ENCODE results near the gene CACNB2. TPM values are rescaled to one million over a fixed set of nuclear protein-coding genes. Genes with fewer than 3 reads are reported as not detected.

Gene CACNB2
- total and polyA plus RNA-seq, 3 experiments from 2014 or later, result 0.14 TPM; not detected in 2

DNA sequence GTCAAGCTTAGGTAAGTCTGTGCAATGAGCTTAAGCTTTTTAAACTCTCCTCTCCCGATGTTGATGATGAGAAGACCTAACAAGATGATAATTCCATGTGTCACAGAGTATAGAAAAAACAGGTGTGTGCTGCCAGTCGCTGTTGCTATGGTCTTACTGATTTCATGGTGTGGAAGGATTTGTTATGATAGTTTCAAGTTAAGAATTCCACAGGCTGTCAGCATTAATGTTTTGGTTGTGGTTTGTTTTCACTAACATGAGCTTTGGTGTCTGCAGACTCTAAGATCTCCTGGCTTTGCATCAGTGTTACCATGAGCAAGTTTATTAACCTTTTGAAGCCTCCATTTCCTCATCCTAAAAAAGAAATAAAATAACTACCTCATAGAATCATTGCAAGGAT lies 387.5 kb downstream of the CACNB2 start:
- no peaks in the 10 kb centered on the region for H3K9me3 Mint-ChIP-seq
- Histone ChIP-seq H3K36me3 (ENCODE audit: insufficient read depth, low read length) (no peaks in the 10 kb centered on the region), H3K4me3 (ENCODE audit: low read length) (no peak overlapping the region), H3K9me3 (ENCODE audit: low read length) (no peaks in the 10 kb centered on the region), H3K4me1 (ENCODE audit: insufficient read depth, low read length) (no peaks in the 10 kb centered on the region), H3K27me3 (ENCODE audit: insufficient read depth, low read length, poor library complexity, severe bottlenecking) (no peaks in the 10 kb centered on the region), H3K27ac (ENCODE audit: low read depth, low read length) (no peak overlapping the region)
- H3K4me1 Mint-ChIP-seq, result no peaks in the 10 kb centered on the region
- DNase-seq, result no peak
- no peak overlapping the region for H3K4me3 Mint-ChIP-seq
- ChIA-PET POLR2A (no interaction called here), CTCF (no interaction called here)
- no peak overlapping the region for H3K27ac Mint-ChIP-seq
- H3K27me3 Mint-ChIP-seq, result no peaks in the 10 kb centered on the region
- peaks cover 6 to 15% (median 10%) of the 10 kb centered on the region in 3 donors for H3K36me3 Mint-ChIP-seq

GRCh38 chr10:18528292-18528691 lies 388.1 kb downstream of the CACNB2 start:
- no peaks in the 10 kb centered on the region for H3K36me3 ChIP-seq (ENCODE audit: insufficient read depth, low read length)
- H3K27me3 ChIP-seq (ENCODE audit: insufficient read depth, low read length, poor library complexity, severe bottlenecking), result no peaks in the 10 kb centered on the region
- H3K27ac ChIP-seq (ENCODE audit: low read depth, low read length), result no peak overlapping the region
- Mint-ChIP-seq H3K9me3 (no peaks in the 10 kb centered on the region), H3K27me3 (no peaks in the 10 kb centered on the region), H3K4me3 (no peak overlapping the region), H3K4me1 (no peaks in the 10 kb centered on the region), H3K27ac (peak overlapping the region in 1 of 8 donors; percentile 6), H3K36me3 (peaks cover 6 to 15% (median 10%) of the 10 kb centered on the region in 3 donors)
- H3K4me1 ChIP-seq (ENCODE audit: insufficient read depth, low read length), result no peaks in the 10 kb centered on the region
- H3K9me3 ChIP-seq (ENCODE audit: low read length), result no peaks in the 10 kb centered on the region
- no peak overlapping the region for H3K4me3 ChIP-seq (ENCODE audit: low read length)
- ChIA-PET POLR2A (no interaction called here), CTCF (no interaction called here)
- DNase-seq, result no peak

GRCh38 chr10:18532881-18533535 lies 392.8 kb downstream of the CACNB2 start:
- Mint-ChIP-seq H3K4me1 (no peaks in the 10 kb centered on the region), H3K36me3 (peaks cover 14 to 35% (median 16%) of the 10 kb centered on the region in 3 donors), H3K4me3 (no peak overlapping the region), H3K27me3 (no peaks in the 10 kb centered on the region), H3K27ac (no peak overlapping the region), H3K9me3 (no peaks in the 10 kb centered on the region)
- no peak for DNase-seq
- H3K27me3 ChIP-seq (ENCODE audit: insufficient read depth, low read length, poor library complexity, severe bottlenecking), result no peaks in the 10 kb centered on the region
- no peaks in the 10 kb centered on the region for H3K9me3 ChIP-seq (ENCODE audit: low read length)
- H3K36me3 ChIP-seq (ENCODE audit: insufficient read depth, low read length), result no peaks in the 10 kb centered on the region
- no peaks in the 10 kb centered on the region for H3K4me1 ChIP-seq (ENCODE audit: insufficient read depth, low read length)
- H3K27ac ChIP-seq (ENCODE audit: low read depth, low read length), result no peak overlapping the region
- no peak overlapping the region for H3K4me3 ChIP-seq (ENCODE audit: low read length)
- ChIA-PET POLR2A (no interaction called here), CTCF (interaction anchor here (0.8 kb wide), 1 partner anchor 279 kb away, joined by 4 read pairs; no protein-coding TSS in a partner anchor)

DNA sequence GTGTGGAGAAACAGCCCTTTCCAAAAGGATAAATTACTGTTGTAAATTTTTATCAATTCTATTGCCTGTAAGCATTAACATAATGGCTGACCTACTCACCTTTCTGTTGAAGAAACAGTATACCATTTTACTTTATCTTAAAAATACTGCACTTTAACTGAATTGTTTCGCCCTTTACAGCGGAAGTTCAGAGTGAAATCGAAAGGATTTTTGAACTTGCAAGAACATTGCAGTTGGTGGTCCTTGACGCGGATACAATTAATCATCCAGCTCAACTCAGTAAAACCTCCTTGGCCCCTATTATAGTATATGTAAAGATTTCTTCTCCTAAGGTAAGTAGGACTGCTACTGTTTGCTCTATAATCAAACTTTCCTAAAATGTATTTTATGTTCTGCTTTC lies 393.7 kb downstream of the CACNB2 start:
- H3K36me3 Mint-ChIP-seq, result peaks cover 14 to 41% (median 21%) of the 10 kb centered on the region in 3 donors
- Histone ChIP-seq H3K36me3 (ENCODE audit: insufficient read depth, low read length) (no peaks in the 10 kb centered on the region), H3K27me3 (ENCODE audit: insufficient read depth, low read length, poor library complexity, severe bottlenecking) (no peaks in the 10 kb centered on the region), H3K27ac (ENCODE audit: low read depth, low read length) (no peak overlapping the region), H3K4me1 (ENCODE audit: insufficient read depth, low read length) (no peaks in the 10 kb centered on the region), H3K4me3 (ENCODE audit: low read length) (no peak overlapping the region), H3K9me3 (ENCODE audit: low read length) (no peaks in the 10 kb centered on the region)
- no peaks in the 10 kb centered on the region for H3K27me3 Mint-ChIP-seq
- no peaks in the 10 kb centered on the region for H3K4me1 Mint-ChIP-seq
- no peak for DNase-seq
- no peak overlapping the region for H3K27ac Mint-ChIP-seq
- no peak overlapping the region for H3K4me3 Mint-ChIP-seq
- CTCF ChIA-PET, result no interaction called here
- H3K9me3 Mint-ChIP-seq, result no peaks in the 10 kb centered on the region
- POLR2A ChIA-PET, result no interaction called here

DNA sequence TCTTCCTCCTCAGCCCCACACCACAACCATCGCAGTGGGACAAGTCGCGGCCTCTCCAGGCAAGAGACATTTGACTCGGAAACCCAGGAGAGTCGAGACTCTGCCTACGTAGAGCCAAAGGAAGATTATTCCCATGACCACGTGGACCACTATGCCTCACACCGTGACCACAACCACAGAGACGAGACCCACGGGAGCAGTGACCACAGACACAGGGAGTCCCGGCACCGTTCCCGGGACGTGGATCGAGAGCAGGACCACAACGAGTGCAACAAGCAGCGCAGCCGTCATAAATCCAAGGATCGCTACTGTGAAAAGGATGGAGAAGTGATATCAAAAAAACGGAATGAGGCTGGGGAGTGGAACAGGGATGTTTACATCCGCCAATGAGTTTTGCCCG lies 399.1 kb downstream of the CACNB2 start:
- Mint-ChIP-seq H3K4me1 (no peaks in the 10 kb centered on the region), H3K27me3 (no peaks in the 10 kb centered on the region), H3K36me3 (peaks cover 21 to 65% (median 34%) of the 10 kb centered on the region in 3 donors), H3K27ac (no peak overlapping the region), H3K4me3 (no peak overlapping the region), H3K9me3 (no peaks in the 10 kb centered on the region)
- H3K9me3 ChIP-seq (ENCODE audit: low read length), result no peaks in the 10 kb centered on the region
- H3K36me3 ChIP-seq (ENCODE audit: insufficient read depth, low read length), result no peaks in the 10 kb centered on the region
- no peak overlapping the region for H3K4me3 ChIP-seq (ENCODE audit: low read length)
- POLR2A ChIA-PET, result no interaction called here
- CTCF ChIA-PET, result no interaction called here
- H3K27me3 ChIP-seq (ENCODE audit: insufficient read depth, low read length, poor library complexity, severe bottlenecking), result no peaks in the 10 kb centered on the region
- no peak overlapping the region for H3K27ac ChIP-seq (ENCODE audit: low read depth, low read length)
- no peaks in the 10 kb centered on the region for H3K4me1 ChIP-seq (ENCODE audit: insufficient read depth, low read length)
- no peak for DNase-seq

- Histone ChIP-seq H3K9me3 (ENCODE audit: low read length) (no peaks in the 10 kb centered on the region), H3K4me1 (ENCODE audit: insufficient read depth, low read length) (no peaks in the 10 kb centered on the region), H3K27me3 (ENCODE audit: insufficient read depth, low read length, poor library complexity, severe bottlenecking) (no peaks in the 10 kb centered on the region), H3K4me3 (ENCODE audit: low read length) (no peak overlapping the region), H3K27ac (ENCODE audit: low read depth, low read length) (no peak overlapping the region), H3K36me3 (ENCODE audit: insufficient read depth, low read length) (no peaks in the 10 kb centered on the region)
- Mint-ChIP-seq H3K4me3 (no peak overlapping the region), H3K27me3 (no peaks in the 10 kb centered on the region), H3K9me3 (no peaks in the 10 kb centered on the region), H3K27ac (no peak overlapping the region), H3K4me1 (no peaks in the 10 kb centered on the region), H3K36me3 (peaks cover 22 to 68% (median 38%) of the 10 kb centered on the region in 3 donors)
- POLR2A ChIA-PET, result no interaction called here
- DNase-seq, result no peak
- CTCF ChIA-PET, result no interaction called here
Measured at GRCh38 chr10:18540195-18540594, 400.0 kb downstream of the CACNB2 start.

DNA sequence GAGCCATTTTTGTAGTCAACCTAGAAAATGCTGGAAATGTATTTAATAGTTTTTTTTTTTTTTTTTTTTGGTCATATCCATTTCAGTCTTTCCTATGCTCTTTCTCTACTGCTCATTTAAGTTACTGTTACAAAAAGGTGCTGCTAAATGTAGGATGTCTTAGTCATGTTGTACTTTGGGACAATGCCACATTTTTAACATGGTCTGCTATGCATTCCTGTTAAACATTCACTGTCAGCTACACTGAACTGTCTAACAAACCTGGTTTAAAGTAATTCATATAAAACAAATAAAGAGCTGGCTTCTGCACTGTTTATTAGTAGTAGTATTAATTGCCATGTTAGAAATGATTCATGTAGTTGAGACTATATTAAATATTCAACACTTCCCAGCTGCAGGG lies 402.6 kb downstream of the CACNB2 start:
- Mint-ChIP-seq H3K9me3 (no peaks in the 10 kb centered on the region), H3K36me3 (peaks cover 23 to 73% (median 35%) of the 10 kb centered on the region in 3 donors), H3K27ac (no peak overlapping the region), H3K4me3 (no peak overlapping the region), H3K27me3 (no peaks in the 10 kb centered on the region), H3K4me1 (no peaks in the 10 kb centered on the region)
- H3K4me3 ChIP-seq (ENCODE audit: low read length), result no peak overlapping the region
- ChIA-PET POLR2A (no interaction called here), CTCF (no interaction called here)
- no peaks in the 10 kb centered on the region for H3K4me1 ChIP-seq (ENCODE audit: insufficient read depth, low read length)
- no peaks in the 10 kb centered on the region for H3K9me3 ChIP-seq (ENCODE audit: low read length)
- H3K36me3 ChIP-seq (ENCODE audit: insufficient read depth, low read length), result no peaks in the 10 kb centered on the region
- DNase-seq, result no peak
- no peaks in the 10 kb centered on the region for H3K27me3 ChIP-seq (ENCODE audit: insufficient read depth, low read length, poor library complexity, severe bottlenecking)
- H3K27ac ChIP-seq (ENCODE audit: low read depth, low read length), result no peak overlapping the region

DNA sequence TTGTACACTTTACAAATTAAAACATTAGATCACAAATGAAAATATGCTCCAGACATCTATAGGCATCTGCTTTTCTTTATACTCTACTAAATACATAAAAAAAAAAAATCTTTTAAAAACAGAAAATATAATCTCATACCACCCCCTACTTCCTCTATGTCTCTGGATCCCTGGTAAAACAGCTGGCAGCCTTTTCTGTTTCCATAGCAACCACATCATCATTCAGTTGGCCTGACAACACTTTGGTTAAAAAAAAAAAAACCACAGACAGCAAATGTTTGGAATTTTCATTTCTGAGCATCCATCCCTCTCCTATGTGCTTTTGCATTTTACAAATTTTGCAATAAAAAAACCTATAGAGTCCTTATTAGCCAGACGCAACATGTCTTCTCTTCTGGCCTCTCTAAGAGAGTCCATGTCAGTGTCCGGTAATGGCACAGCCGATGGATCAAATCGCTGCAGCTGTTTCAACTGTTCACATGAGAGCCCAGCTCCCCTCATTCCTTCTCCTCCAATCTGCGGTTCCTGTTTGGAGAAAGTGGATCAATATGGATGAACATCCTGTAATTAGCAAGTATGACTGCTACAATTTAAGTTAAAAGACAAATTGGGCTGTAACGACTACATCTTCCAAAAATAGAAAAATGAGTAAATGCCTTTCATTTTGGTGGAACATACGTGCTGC lies 405.5 kb downstream of the CACNB2 start:
- Mint-ChIP-seq H3K36me3 (peaks cover 26 to 70% (median 32%) of the 10 kb centered on the region in 3 donors), H3K27me3 (no peaks in the 10 kb centered on the region), H3K9me3 (no peaks in the 10 kb centered on the region), H3K27ac (no peak overlapping the region), H3K4me3 (no peak overlapping the region), H3K4me1 (no peaks in the 10 kb centered on the region)
- no peak overlapping the region for H3K27ac ChIP-seq (ENCODE audit: low read depth, low read length)
- CTCF ChIA-PET, result no interaction called here
- no peak for DNase-seq
- no peaks in the 10 kb centered on the region for H3K36me3 ChIP-seq (ENCODE audit: insufficient read depth, low read length)
- H3K4me3 ChIP-seq (ENCODE audit: low read length), result no peak overlapping the region
- H3K4me1 ChIP-seq (ENCODE audit: insufficient read depth, low read length), result no peaks in the 10 kb centered on the region
- POLR2A ChIA-PET, result no interaction called here
- H3K9me3 ChIP-seq (ENCODE audit: low read length), result no peaks in the 10 kb centered on the region
- H3K27me3 ChIP-seq (ENCODE audit: insufficient read depth, low read length, poor library complexity, severe bottlenecking), result no peaks in the 10 kb centered on the region
